ENCODE data around the gene DSC2. TPM values are rescaled to one million over a fixed set of nuclear protein-coding genes. Genes with fewer than 3 reads are reported as not detected.

Gene DSC2
- total and polyA plus RNA-seq, 2 donors (not counting 1 experiment from before 2014, with no cell fraction given), result under 0.01 TPM; not detected in 1

- no peak overlapping the region for H3K9ac ChIP-seq (ENCODE audit: insufficient read depth, low read length)
Measured at GRCh38 chr18:31093880-31094279, 8.3 kb downstream of the DSC2 start.

DNA sequence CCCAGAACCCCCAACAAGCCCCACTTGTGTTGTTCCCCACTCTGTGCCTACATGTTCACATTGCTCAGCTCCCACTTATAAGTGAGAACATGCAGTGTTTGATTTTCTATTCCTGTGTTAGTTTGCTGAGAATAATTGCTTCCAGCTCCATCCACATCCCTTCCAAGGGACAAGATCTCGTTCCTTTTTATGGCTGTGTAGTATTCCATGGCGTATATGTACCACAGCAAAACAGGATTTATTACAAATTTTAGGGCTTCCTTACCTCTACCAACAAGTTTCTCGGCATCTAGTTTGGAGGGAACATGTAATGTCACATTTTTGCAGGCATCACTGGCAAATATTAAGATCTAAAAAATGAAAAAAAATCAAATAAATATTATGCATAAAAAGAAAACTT lies 8.9 kb downstream of the DSC2 start:
- H3K79me2 ChIP-seq (ENCODE audit: control insufficient read depth, insufficient read depth, low read length), result no peaks in the 10 kb centered on the region
- H3K9me3 ChIP-seq (ENCODE audit: control insufficient read depth, insufficient read depth, low read depth, low read length), result no peaks in the 10 kb centered on the region
- H3K4me3 ChIP-seq (replicated peaks in 1 of 4; ENCODE audit: control extremely low read depth in 1 of 4, insufficient read depth in 1 of 4, low read depth in 3 of 4, low read length in 4 of 4), result no peak overlapping the region
- no peaks in the 10 kb centered on the region for H3K4me1 ChIP-seq (ENCODE audit: control insufficient read depth, extremely low read depth, insufficient read depth, low read length)
- H2AFZ ChIP-seq (ENCODE audit: low read length), result no peak overlapping the region
- H4K20me1 ChIP-seq (ENCODE audit: control insufficient read depth, extremely low read depth, insufficient read depth, low read length), result no peaks in the 10 kb centered on the region
- H3K27ac ChIP-seq (ENCODE audit: insufficient read depth, low read length), result no peak overlapping the region
- H3K27me3 ChIP-seq (ENCODE audit: control insufficient read depth, insufficient read depth, low read length), result no peaks in the 10 kb centered on the region
- no peak for TF ChIP-seq CTCF (conservative IDR thresholded peaks at IDR 0.05 in 1 of 2, IDR thresholded peaks at IDR 0.05 in 1 of 2; ENCODE audit: low read depth in 1 of 2, low read length in 2 of 2)
- TF ChIP-seq EZH2 (IDR thresholded peaks at IDR 0.05; ENCODE audit: low read length, missing control alignments), result no peak
- no peaks in the 10 kb centered on the region for H3K36me3 ChIP-seq (ENCODE audit: control insufficient read depth, insufficient read depth, low read length)
- no peak overlapping the region for H3K4me2 ChIP-seq (ENCODE audit: extremely low read depth, insufficient read depth, low read length)
- DNase-seq (ENCODE audit: low read depth in 2 of 2), result no peak
- no peak overlapping the region for H3K9ac ChIP-seq (ENCODE audit: insufficient read depth, low read length)

More at GRCh38 chr18:31093880-31094279, 8.3 kb downstream of the DSC2 start:
- Histone ChIP-seq H3K36me3 (ENCODE audit: control insufficient read depth, insufficient read depth, low read length) (no peaks in the 10 kb centered on the region), H3K4me1 (ENCODE audit: control insufficient read depth, extremely low read depth, insufficient read depth, low read length) (no peaks in the 10 kb centered on the region), H3K27ac (ENCODE audit: insufficient read depth, low read length) (no peak overlapping the region), H3K4me2 (ENCODE audit: extremely low read depth, insufficient read depth, low read length) (no peak overlapping the region), H4K20me1 (ENCODE audit: control insufficient read depth, extremely low read depth, insufficient read depth, low read length) (no peaks in the 10 kb centered on the region), H3K27me3 (ENCODE audit: control insufficient read depth, insufficient read depth, low read length) (no peaks in the 10 kb centered on the region), H3K4me3 (replicated peaks in 1 of 4; ENCODE audit: control extremely low read depth in 1 of 4, insufficient read depth in 1 of 4, low read depth in 3 of 4, low read length in 4 of 4) (no peak overlapping the region), H3K79me2 (ENCODE audit: control insufficient read depth, insufficient read depth, low read length) (no peaks in the 10 kb centered on the region), H3K9me3 (ENCODE audit: control insufficient read depth, insufficient read depth, low read depth, low read length) (no peaks in the 10 kb centered on the region), H2AFZ (ENCODE audit: low read length) (no peak overlapping the region)
- no peak for TF ChIP-seq EZH2 (IDR thresholded peaks at IDR 0.05; ENCODE audit: low read length, missing control alignments)
- no peak for TF ChIP-seq CTCF (conservative IDR thresholded peaks at IDR 0.05 in 1 of 2, IDR thresholded peaks at IDR 0.05 in 1 of 2; ENCODE audit: low read depth in 1 of 2, low read length in 2 of 2)
- no peak for DNase-seq (ENCODE audit: low read depth in 2 of 2)

GRCh38 chr18:31091350-31091749 lies 10.9 kb downstream of the DSC2 start:
- Histone ChIP-seq H3K4me1 (ENCODE audit: control insufficient read depth, extremely low read depth, insufficient read depth, low read length) (no peaks in the 10 kb centered on the region), H3K4me3 (replicated peaks in 1 of 4; ENCODE audit: control extremely low read depth in 1 of 4, insufficient read depth in 1 of 4, low read depth in 3 of 4, low read length in 4 of 4) (no peak overlapping the region), H3K36me3 (ENCODE audit: control insufficient read depth, insufficient read depth, low read length) (no peaks in the 10 kb centered on the region), H3K9me3 (ENCODE audit: control insufficient read depth, insufficient read depth, low read depth, low read length) (no peaks in the 10 kb centered on the region), H3K79me2 (ENCODE audit: control insufficient read depth, insufficient read depth, low read length) (no peaks in the 10 kb centered on the region), H3K27me3 (ENCODE audit: control insufficient read depth, insufficient read depth, low read length) (no peaks in the 10 kb centered on the region), H4K20me1 (ENCODE audit: control insufficient read depth, extremely low read depth, insufficient read depth, low read length) (no peaks in the 10 kb centered on the region), H2AFZ (ENCODE audit: low read length) (no peak overlapping the region), H3K27ac (ENCODE audit: insufficient read depth, low read length) (no peak overlapping the region), H3K9ac (ENCODE audit: insufficient read depth, low read length) (no peak overlapping the region), H3K4me2 (ENCODE audit: extremely low read depth, insufficient read depth, low read length) (no peak overlapping the region)
- DNase-seq (ENCODE audit: low read depth in 2 of 2), result no peak
- TF ChIP-seq EZH2 (IDR thresholded peaks at IDR 0.05; ENCODE audit: low read length, missing control alignments) (no peak), CTCF (conservative IDR thresholded peaks at IDR 0.05 in 1 of 2, IDR thresholded peaks at IDR 0.05 in 1 of 2; ENCODE audit: low read depth in 1 of 2, low read length in 2 of 2) (no peak)
